IgD-negative memory B cell (primary cell): ENCODE results near the gene KCNMB2. TPM values are rescaled to one million over a fixed set of nuclear protein-coding genes. Genes with fewer than 3 reads are reported as not detected.

Experiments used
- H3K27ac Mint-ChIP-seq, 3 donors: one replicate each; pipeline ENCODE4 v1.8.0; 2020 to 2022; ENCODE audit warnings: mild to moderate bottlenecking in 3 of 3, mixed read lengths in 3 of 3, moderate library complexity in 1 of 3
- H3K27me3 Mint-ChIP-seq: one replicate; pipeline ENCODE4 v1.8.0; 2021; ENCODE audit warnings: mixed read lengths
- H3K36me3 Mint-ChIP-seq: one replicate; pipeline ENCODE4 v1.8.0; 2020; ENCODE audit warnings: mild to moderate bottlenecking, mixed read lengths
- H3K4me1 Mint-ChIP-seq, 3 donors: one replicate each; pipeline ENCODE4 v1.8.0; 2020 to 2022; ENCODE audit warnings: mixed read lengths in 3 of 3, mild to moderate bottlenecking in 1 of 3
- H3K4me3 Mint-ChIP-seq, 4 donors: one replicate each; pipeline ENCODE4 v1.8.0; 2020 to 2022; ENCODE audit warnings: mild to moderate bottlenecking in 4 of 4, mixed read lengths in 4 of 4, moderate library complexity in 3 of 4
- H3K9me3 Mint-ChIP-seq, 3 donors: one replicate each; pipeline ENCODE4 v1.8.0; 2020 to 2021; ENCODE audit warnings: mixed read lengths in 3 of 3, mild to moderate bottlenecking in 1 of 3
- polyA plus RNA-seq: library from polyadenylated mRNA; unstranded; fragments of 300-500 nt; fragmentation: Illumina TruSeq; gene quantifications from one replicate; pipeline ENCODE4 v1.2.3, GENCODE V29; 2021

KCNMB2 gene
- polyA plus RNA-seq, 1 donor from 2014 or later, result not detected

DNA sequence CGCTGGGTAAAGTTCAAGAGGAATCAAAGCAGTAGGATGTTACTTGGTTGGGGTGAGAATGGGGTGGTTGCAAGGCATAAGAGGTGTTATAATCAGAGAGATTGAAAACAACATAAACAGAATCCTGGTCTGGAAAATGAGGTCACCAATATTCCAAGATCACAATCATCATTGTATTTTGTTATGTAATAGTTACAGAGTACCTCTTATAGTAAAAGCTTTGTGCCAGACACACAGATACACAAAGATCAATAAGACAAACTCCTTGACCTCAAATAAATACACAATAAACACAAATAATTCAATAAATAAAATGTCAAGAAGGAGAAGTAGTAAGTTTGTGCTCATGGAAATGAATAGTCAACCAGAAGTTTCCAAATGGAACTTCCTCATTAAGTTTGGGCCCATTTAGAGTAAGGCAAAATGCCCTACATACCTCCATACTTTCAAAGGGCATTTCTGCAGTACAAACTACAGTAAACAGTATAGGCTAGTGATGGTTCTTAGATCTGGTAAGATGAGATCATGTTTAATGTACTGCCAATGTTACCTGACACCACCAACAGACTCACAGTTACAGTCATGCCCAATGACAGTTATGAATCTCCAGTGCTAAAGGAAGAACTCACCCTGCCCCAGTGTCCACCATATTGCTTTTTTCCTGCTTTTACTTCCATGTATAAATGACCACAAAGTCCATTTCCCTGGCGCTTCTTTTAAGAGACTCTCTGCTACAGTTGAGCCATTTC lies 93.4 kb downstream of the KCNMB2 start:
- Mint-ChIP-seq H3K4me1 (no peaks in the 10 kb centered on the region), H3K27me3 (no peaks in the 10 kb centered on the region), H3K27ac (no peak overlapping the region), H3K36me3 (no peaks in the 10 kb centered on the region), H3K4me3 (no peak overlapping the region), H3K9me3 (peaks cover 1 to 6% (median 5%) of the 10 kb centered on the region in 3 donors)

DNA sequence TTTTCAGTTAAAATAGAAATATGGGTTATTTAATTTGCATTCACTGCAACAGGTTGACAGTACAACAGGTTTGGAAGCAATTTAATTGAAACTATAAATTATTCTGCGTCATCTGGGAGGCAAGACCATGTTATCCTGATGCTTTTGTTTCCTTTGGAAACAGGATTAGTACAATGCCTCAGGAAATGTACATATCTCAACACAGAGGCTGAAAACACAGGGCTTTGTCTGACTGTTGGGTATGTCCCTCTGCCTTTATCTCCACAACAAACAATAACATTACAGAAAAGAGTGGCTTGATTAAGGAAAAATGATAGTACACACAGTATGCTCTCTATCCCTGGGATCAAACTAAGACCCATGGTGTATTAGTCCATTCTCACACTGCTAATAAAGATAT lies 95.7 kb downstream of the KCNMB2 start:
- Mint-ChIP-seq H3K27ac (no peak overlapping the region), H3K4me1 (no peaks in the 10 kb centered on the region), H3K36me3 (no peaks in the 10 kb centered on the region), H3K4me3 (no peak overlapping the region), H3K9me3 (peaks cover 1 to 8% (median 6%) of the 10 kb centered on the region in 3 donors), H3K27me3 (no peaks in the 10 kb centered on the region)

DNA sequence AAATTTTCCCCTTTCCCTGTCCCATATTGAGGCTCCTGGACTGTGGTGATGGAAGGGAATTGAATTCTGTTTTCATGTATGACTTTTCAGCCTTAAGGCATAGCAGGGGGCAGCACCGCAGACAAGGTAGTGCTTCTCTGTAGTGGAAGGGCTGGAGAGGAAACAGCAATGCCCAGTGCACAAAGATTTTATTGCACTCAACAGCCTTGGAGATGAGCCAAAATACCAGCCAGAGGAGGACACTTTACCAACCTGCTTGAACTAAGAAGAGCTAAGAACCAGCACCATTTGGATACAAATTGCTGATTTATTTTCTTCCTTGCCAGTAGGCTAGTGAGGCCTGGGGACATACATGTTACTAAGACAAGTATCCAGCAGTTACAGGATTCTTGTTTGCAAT lies 98.7 kb downstream of the KCNMB2 start:
- Mint-ChIP-seq H3K4me1 (no peaks in the 10 kb centered on the region), H3K9me3 (peaks cover 1 to 10% (median 7%) of the 10 kb centered on the region in 3 donors), H3K4me3 (no peak overlapping the region), H3K27me3 (no peaks in the 10 kb centered on the region), H3K36me3 (no peaks in the 10 kb centered on the region), H3K27ac (no peak overlapping the region)

DNA sequence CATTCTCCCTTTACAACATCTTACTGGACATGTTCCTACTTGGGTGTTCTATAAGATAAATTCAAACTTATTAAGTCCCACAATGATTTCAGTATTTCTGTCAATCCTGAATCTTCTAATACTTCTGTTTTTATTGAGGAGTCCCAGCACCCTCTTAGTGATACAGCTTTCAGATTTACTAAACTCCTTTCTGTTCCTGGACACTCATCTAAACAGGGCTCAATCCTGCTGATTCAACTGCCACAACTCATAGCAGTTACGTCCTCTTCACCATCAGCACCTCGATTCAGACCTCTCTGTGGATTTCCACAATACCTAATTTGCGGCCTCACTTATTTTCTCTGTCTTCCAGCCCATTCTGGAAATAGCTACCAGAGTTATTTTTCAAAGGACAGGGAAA lies 101.6 kb downstream of the KCNMB2 start:
- Mint-ChIP-seq H3K27me3 (no peaks in the 10 kb centered on the region), H3K36me3 (peaks cover 3% of the 10 kb centered on the region), H3K9me3 (peaks cover 0 to 10% (median 2%) of the 10 kb centered on the region in 3 donors), H3K4me3 (no peak overlapping the region), H3K4me1 (no peaks in the 10 kb centered on the region), H3K27ac (no peak overlapping the region)

DNA sequence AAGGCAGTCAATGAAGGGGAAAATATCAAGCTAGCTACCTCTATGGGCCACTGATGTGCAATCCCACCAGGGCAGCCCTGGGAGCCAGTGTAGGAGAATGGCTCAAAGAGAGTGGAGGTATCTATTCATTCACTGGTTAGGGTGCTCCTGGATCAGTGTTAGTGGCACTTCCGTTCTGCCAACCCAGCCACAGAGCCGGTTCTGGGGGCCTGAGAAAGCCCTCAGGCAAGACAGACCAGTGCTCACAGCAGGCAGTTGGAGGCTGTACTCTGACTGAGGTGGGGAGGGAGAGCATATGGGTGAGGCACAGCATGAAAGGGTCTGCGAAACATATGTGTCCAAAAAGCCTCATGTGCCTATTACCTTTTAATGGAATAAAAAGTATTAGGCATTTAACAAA lies 109.3 kb downstream of the KCNMB2 start:
- no peaks in the 10 kb centered on the region for H3K36me3 Mint-ChIP-seq
- no peak overlapping the region for H3K27ac Mint-ChIP-seq
- no peak overlapping the region for H3K4me3 Mint-ChIP-seq
- no peaks in the 10 kb centered on the region for H3K4me1 Mint-ChIP-seq
- H3K9me3 Mint-ChIP-seq, result peaks cover 0 to 7% (median 6%) of the 10 kb centered on the region in 3 donors
- H3K27me3 Mint-ChIP-seq, result peaks cover 3% of the 10 kb centered on the region

DNA sequence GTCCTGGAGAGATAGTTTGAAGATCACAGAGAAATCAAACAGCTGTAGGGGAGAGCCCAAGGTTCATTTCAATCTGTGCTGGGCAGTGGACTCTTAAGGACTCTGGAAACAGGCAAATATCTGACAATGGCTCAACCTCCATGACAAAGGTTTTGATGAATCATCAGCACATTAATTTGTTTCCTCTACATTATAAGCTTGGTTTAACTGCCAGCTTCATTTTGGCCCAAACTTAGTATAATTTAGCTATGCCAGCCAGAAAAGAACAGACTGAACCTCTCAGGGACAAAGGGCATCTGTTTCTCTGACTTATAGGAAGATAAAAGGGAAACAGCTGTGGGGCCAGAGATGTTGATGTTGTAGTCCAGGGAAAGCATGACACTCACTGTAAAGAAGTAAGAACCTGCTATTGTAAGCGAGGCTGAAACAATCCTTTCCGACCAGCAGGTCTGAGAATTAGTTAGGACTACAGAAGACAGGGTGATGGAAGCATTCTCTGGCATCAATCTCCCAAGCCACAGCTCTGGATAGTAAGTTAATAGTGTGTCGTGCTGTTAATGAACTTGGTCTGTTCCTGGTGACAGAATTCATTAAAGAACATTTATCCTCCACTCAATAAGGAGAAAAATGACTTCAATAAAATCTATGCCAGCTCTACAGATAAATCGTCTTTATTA lies 110.1 kb downstream of the KCNMB2 start:
- H3K27me3 Mint-ChIP-seq, result peaks cover 3% of the 10 kb centered on the region
- H3K36me3 Mint-ChIP-seq, result no peaks in the 10 kb centered on the region
- no peak overlapping the region for H3K4me3 Mint-ChIP-seq
- H3K9me3 Mint-ChIP-seq, result peaks cover 0 to 10% (median 7%) of the 10 kb centered on the region in 3 donors
- no peaks in the 10 kb centered on the region for H3K4me1 Mint-ChIP-seq
- H3K27ac Mint-ChIP-seq, result no peak overlapping the region

DNA sequence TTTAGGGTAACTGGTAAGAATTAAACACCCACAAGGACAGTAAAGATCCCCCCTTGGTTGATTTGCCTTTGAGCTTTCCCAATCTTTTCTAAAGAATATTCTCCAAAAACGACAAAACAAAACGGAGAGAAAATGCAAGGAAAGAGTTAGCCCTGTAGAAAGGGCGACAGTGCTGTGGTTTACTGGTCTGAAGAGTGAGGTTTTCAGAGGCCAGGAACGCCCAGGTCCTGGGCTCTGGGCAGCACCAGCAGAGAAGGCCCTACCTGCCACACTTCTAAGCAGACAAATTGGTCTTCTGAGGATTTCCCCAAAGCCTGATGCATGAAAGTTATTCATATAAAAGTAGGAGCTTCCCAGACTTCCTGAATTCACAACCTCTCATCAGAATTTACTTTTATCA lies 119.3 kb downstream of the KCNMB2 start:
- H3K4me1 Mint-ChIP-seq, result no peaks in the 10 kb centered on the region
- no peak overlapping the region for H3K4me3 Mint-ChIP-seq
- no peak overlapping the region for H3K27ac Mint-ChIP-seq

DNA sequence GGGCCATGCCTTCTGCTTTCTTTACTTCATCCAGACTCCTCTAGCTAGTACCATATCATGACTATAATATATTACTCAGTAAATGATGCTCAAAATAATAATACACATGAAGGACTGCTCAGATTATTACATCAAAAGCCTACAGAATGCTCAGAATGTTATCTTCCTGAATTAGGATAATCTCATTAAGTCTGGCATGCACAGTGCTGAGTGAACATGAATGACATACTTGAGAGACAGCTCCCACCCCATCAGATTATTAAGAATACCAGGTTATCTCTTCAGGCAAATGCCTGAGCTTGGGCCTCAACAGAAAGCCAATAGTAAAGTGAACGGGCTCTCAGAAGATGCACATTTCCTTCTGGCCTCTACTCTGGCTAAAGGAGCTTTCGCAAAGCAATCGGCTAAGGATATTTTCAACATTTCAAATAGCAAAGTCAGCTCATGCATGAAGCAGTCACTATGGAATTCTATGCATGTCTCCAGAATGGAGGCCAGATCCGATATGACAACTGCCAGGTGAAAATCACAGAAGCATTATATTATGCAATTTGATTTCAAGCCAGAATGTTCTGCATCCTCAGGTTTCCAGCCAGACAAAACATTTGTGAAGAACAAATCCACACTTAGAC lies 122.6 kb downstream of the KCNMB2 start:
- H3K4me1 Mint-ChIP-seq, result no peaks in the 10 kb centered on the region
- H3K27me3 Mint-ChIP-seq, result no peaks in the 10 kb centered on the region
- H3K4me3 Mint-ChIP-seq, result no peak overlapping the region
- H3K27ac Mint-ChIP-seq, result no peak overlapping the region
- H3K36me3 Mint-ChIP-seq, result no peaks in the 10 kb centered on the region
- peaks cover 0 to 6% (median 0%) of the 10 kb centered on the region in 3 donors for H3K9me3 Mint-ChIP-seq

More for the DNA sequence above, 119.3 kb downstream of the KCNMB2 start:
- peaks cover 1% of the 10 kb centered on the region for H3K36me3 Mint-ChIP-seq
- no peaks in the 10 kb centered on the region for H3K27me3 Mint-ChIP-seq
- peaks cover 0 to 6% (median 3%) of the 10 kb centered on the region in 3 donors for H3K9me3 Mint-ChIP-seq

DNA sequence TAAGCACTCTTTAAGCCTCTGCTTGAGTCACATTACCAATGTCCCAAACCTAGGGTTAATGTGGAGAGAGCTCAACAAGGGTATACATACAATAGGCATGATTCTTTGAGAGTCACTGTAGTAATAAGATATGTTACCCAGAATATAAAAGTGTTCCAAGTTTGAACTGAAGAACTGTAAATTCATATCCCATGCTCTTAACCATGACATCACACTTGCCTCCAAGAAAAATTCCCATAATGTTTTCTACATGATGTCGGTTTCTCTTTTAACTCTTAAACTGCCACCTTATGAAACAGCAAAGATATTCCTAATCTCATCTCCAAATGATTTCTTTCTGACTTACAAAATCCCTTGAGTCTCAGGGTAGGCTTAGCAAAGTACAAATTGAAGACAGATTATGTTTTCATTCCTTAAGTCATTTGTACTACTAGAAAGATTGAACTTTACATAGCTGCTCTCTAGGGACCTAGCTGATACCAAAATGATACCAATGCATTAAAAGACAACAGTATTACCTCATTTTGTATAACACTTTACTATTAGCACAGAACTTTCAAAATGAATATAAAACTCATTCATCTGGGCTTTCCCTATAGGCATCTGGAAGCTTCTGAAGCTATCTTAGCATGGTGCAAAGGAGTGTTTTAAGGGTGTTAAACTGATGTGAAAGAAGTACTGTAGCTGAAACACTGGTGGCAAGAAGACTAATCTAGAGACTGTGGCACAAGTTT lies 127.1 kb downstream of the KCNMB2 start:
- H3K4me1 Mint-ChIP-seq, result no peaks in the 10 kb centered on the region
- no peak overlapping the region for H3K27ac Mint-ChIP-seq
- H3K9me3 Mint-ChIP-seq, result peaks cover 0 to 3% (median 0%) of the 10 kb centered on the region in 3 donors
- H3K27me3 Mint-ChIP-seq, result no peaks in the 10 kb centered on the region
- H3K36me3 Mint-ChIP-seq, result no peaks in the 10 kb centered on the region
- H3K4me3 Mint-ChIP-seq, result no peak overlapping the region

DNA sequence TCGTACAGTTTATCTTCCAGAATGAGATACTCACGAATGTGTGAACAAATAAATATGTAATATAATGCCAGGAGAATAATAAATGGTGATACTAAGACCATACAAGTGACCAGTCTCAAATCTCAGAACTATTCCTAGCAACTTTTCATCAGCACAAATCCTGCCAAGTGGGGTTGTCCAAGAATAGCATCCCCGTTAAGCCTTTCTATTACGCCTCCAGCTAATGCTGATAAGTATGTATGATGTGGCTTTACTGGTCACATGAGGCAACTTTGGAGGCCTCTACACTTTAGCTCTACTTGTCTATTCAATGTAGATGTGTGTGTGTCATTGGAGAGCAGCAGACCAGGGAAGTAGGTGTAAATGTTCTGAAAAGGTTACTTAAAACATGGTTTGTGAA lies 129.5 kb downstream of the KCNMB2 start:
- H3K27ac Mint-ChIP-seq, result no peak overlapping the region
- H3K4me3 Mint-ChIP-seq, result no peak overlapping the region
- H3K36me3 Mint-ChIP-seq, result no peaks in the 10 kb centered on the region
- H3K9me3 Mint-ChIP-seq, result peaks cover 0 to 3% (median 0%) of the 10 kb centered on the region in 3 donors
- H3K4me1 Mint-ChIP-seq, result peaks cover 3 to 10% (median 9%) of the 10 kb centered on the region in 3 donors
- H3K27me3 Mint-ChIP-seq, result no peaks in the 10 kb centered on the region

DNA sequence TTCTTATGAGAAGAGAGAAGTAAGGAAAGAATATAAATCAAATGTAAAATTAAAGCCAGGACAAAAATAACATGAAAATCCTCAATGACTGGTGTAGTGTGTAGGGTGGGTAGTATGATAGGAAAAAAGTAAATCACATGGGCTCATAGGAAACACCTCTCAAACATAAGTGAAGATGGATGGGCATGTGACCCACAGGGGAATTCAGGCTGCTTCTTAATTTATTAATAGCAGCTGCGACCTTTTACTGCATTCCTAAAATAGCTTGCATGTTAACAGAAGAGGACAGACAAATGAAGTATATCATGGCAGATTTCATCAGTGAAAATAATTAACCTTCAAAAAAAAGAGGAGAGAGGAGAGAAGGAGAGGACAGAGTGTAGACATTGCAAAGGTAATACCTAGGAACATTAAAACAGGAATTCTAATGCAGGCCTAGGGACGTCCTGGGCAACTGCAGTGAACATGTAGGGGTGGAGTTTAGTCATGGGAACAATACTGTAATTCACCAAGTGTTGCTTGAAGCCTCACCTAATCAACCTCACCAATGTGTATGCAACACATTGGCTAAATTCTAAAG lies 132.9 kb downstream of the KCNMB2 start:
- Mint-ChIP-seq H3K4me1 (peaks cover 3 to 10% (median 9%) of the 10 kb centered on the region in 3 donors), H3K9me3 (no peaks in the 10 kb centered on the region)

DNA sequence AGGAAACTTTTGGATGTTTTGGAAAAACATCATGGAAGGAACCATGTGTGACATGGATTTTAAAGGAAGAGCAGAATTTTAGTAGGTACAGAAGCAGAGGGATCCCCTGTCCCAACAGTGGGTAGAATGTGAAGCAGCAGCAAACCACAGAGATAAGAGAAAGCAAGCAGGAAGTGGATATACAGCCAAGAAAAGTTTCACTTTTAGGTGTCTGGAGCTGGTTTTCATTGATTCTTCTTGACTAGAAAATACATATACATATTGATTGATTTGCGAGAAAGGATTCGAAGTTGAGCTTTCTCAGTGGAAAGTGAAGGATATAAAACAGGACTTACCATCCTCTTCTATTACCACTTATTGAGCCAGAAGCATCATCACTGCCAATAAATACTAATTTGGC lies 133.5 kb downstream of the KCNMB2 start:
- no peaks in the 10 kb centered on the region for H3K27me3 Mint-ChIP-seq
- H3K36me3 Mint-ChIP-seq, result no peaks in the 10 kb centered on the region
- H3K4me1 Mint-ChIP-seq, result peaks cover 3 to 10% (median 9%) of the 10 kb centered on the region in 3 donors
- peak overlapping the region in 1 of 3 donors; percentile 39 for H3K27ac Mint-ChIP-seq
- H3K4me3 Mint-ChIP-seq, result no peak overlapping the region
- H3K9me3 Mint-ChIP-seq, result no peaks in the 10 kb centered on the region

More for the DNA sequence above, 132.9 kb downstream of the KCNMB2 start:
- Mint-ChIP-seq H3K27me3 (no peaks in the 10 kb centered on the region), H3K27ac (peak overlapping the region in 1 of 3 donors; percentile 39), H3K4me3 (no peak overlapping the region), H3K36me3 (no peaks in the 10 kb centered on the region)

DNA sequence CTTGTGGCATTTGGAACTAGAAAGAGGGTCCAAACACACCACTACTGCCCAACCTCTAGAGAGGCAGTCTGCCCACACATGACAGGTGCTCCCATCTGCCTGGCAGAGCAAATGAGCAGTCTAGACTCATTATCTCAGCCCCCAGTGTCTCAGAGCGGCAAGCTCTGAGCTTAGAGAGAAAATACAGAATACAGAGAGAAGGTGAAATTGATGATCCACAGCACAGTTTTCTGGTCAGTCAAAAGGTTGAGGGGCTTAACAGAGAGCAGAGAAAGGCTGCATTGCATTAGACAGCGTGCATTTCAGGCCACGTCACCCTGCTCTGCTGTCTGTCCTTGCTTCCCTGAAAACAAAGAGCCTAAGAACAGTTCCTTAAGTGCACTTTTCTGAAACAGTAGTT lies 135.1 kb downstream of the KCNMB2 start:
- Mint-ChIP-seq H3K27ac (no peak overlapping the region), H3K4me1 (peaks cover 3 to 10% (median 9%) of the 10 kb centered on the region in 3 donors), H3K27me3 (no peaks in the 10 kb centered on the region), H3K36me3 (no peaks in the 10 kb centered on the region), H3K4me3 (no peak overlapping the region), H3K9me3 (no peaks in the 10 kb centered on the region)

DNA sequence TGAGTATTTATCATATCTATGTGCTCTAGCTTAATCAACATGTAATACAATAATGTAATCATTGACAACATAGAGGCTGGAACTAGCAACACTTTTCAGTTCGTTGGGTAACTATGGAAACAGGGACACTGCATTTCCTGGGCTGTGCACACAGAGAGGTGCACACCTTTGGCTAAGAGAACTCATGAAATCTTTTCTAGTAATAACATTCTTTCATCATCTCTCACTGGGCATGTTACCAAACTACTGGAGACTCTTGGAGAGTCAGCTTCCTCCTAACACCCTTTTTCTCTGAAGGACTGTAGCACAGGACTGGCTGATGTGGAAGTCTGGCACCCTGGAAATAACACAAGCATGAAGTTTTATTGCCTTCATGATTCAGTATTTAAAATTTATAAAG lies 135.6 kb downstream of the KCNMB2 start:
- Mint-ChIP-seq H3K4me3 (no peak overlapping the region), H3K27me3 (no peaks in the 10 kb centered on the region), H3K36me3 (no peaks in the 10 kb centered on the region), H3K4me1 (peaks cover 3 to 10% (median 9%) of the 10 kb centered on the region in 3 donors), H3K27ac (no peak overlapping the region), H3K9me3 (no peaks in the 10 kb centered on the region)
